Fibroblast of lung (primary cell): ENCODE measurements around the gene KLK7. TPM values are rescaled to one million over a fixed set of nuclear protein-coding genes. Genes with fewer than 3 reads are reported as not detected.

Experiments used
- DNase-seq, 2 donors: peaks; one replicate each; pipeline versions ENCODE4 v3.0.0 to v3.0.0-alpha.2; 2010; ENCODE audit warnings: low read depth in 2 of 2
- H2AFZ ChIP-seq: 2 replicates; pipeline ENCODE4 v1.5.1; 2012; ENCODE audit warnings: low read length, control low read depth, inconsistent platforms
- H3K27ac ChIP-seq: 2 replicates; pipeline ENCODE4 v1.5.1; 2011; ENCODE audit warnings: low read length, control low read depth; ENCODE audit not compliant: insufficient read depth
- H3K27me3 ChIP-seq: 2 replicates; pipeline ENCODE4 v1.5.1; 2011; ENCODE audit warnings: mild to moderate bottlenecking, low read length; ENCODE audit not compliant: control insufficient read depth, insufficient read depth
- H3K36me3 ChIP-seq: 2 replicates; pipeline ENCODE4 v1.5.1; 2011; ENCODE audit warnings: low read length; ENCODE audit not compliant: control insufficient read depth, insufficient read depth
- H3K4me1 ChIP-seq: 2 replicates; pipeline ENCODE4 v1.5.1; 2011; ENCODE audit warnings: low read length; ENCODE audit not compliant: control insufficient read depth, insufficient read depth; ENCODE audit errors: extremely low read depth
- H3K4me2 ChIP-seq: 2 replicates; pipeline ENCODE4 v1.5.1; 2011; ENCODE audit warnings: low read length, control low read depth; ENCODE audit not compliant: insufficient read depth; ENCODE audit errors: extremely low read depth
- H3K4me3 ChIP-seq, 4 experiments: fragments of 200-600 bp in 1 of 4; sonication (generic) in 1 of 4; replicated peaks in 1 of 4; 2 replicates each; pipeline ENCODE4 v1.5.1; 2011 to 2016; ENCODE audit warnings: low read length in 4 of 4, low read depth in 3 of 4, mild to moderate bottlenecking in 3 of 4, control low read depth in 2 of 4, inconsistent platforms in 1 of 4, mixed read lengths in 1 of 4; ENCODE audit not compliant: insufficient read depth in 1 of 4; ENCODE audit errors: control extremely low read depth in 1 of 4
- H3K79me2 ChIP-seq: 2 replicates; pipeline ENCODE4 v1.5.1; 2012; ENCODE audit warnings: mild to moderate bottlenecking, low read length, inconsistent platforms; ENCODE audit not compliant: control insufficient read depth, insufficient read depth
- H3K9ac ChIP-seq: 2 replicates; pipeline ENCODE4 v1.5.1; 2011; ENCODE audit warnings: mild to moderate bottlenecking, low read length, control low read depth; ENCODE audit not compliant: insufficient read depth
- H3K9me3 ChIP-seq: 2 replicates; pipeline ENCODE4 v1.5.1; 2012; ENCODE audit warnings: low read depth, low read length; ENCODE audit not compliant: control insufficient read depth, insufficient read depth
- H4K20me1 ChIP-seq: 2 replicates; pipeline ENCODE4 v1.5.1; 2011; ENCODE audit warnings: low read length; ENCODE audit not compliant: control insufficient read depth, insufficient read depth; ENCODE audit errors: extremely low read depth
- CTCF ChIP-seq, 2 donors: IDR thresholded peaks in 1 of 2; conservative IDR thresholded peaks in 1 of 2; 1 replicate in 1 of 2; 2 replicates in 1 of 2; pipeline ENCODE4 v1.5.1; 2011 to 2012; ENCODE audit warnings: low read length in 2 of 2, control low read depth in 1 of 2, inconsistent platforms in 1 of 2, low read depth in 1 of 2, mild to moderate bottlenecking in 1 of 2
- EZH2 ChIP-seq: IDR thresholded peaks from 2 replicates; pipeline ENCODE4 v1.5.1; 2012; ENCODE audit warnings: low read length, control low read depth, mild to moderate bottlenecking; ENCODE audit errors: missing control alignments
- polyA plus RNA-seq, 2 donors: library from polyadenylated mRNA; depleted of rRNA in 1 of 2; stranded (reverse) in 1 of 2; unstranded in 1 of 2; fragments of >200 nt; gene quantifications; 2 replicates each; pipeline ENCODE4 v1.2.1, GENCODE V29; 2011 to 2012; ENCODE audit warnings: missing spikeins in 1 of 2
- total RNA-seq: library from RNA; depleted of rRNA; stranded (reverse); fragments of >200 nt; gene quantifications from 2 replicates; pipeline ENCODE4 v1.2.1, GENCODE V29; 2014

The KLK7 gene
- total and polyA plus RNA-seq, 2 donors (not counting 1 experiment from before 2014, with no cell fraction given): not detected

DNA sequence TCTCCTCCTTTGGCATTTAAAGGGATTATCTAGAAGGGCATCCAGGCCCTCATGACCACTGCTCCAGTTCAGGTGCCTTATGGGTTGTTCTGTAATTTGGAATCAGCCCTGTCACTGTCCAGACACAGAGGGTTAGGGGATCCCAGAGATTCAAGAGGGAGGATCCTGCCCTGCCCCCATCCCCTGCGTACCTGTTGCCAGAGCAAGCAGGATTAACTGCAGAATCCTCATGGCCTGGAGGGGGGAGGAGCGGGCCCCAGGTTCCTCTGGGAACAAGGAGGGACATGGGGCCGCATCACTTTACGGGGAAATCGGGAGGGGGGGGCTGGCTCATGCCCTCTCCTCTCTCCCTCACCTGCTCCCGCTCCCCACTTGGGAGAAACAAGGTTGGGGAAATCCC is 41.7 kb upstream of the KLK7 start:
- H3K27me3 ChIP-seq: no peaks in the 10 kb centered on the region

GRCh38 chr19:51024924-51025323 is 41.2 kb upstream of the KLK7 start:
- no peak for DNase-seq
- no peaks in the 10 kb centered on the region for H3K27me3 ChIP-seq

More for the DNA sequence above, 41.7 kb upstream of the KLK7 start:
- no peaks in the 10 kb centered on the region for H3K79me2 ChIP-seq
- DNase-seq: no peak
- no peaks in the 10 kb centered on the region for H4K20me1 ChIP-seq
- no peaks in the 10 kb centered on the region for H3K36me3 ChIP-seq
- H3K4me1 ChIP-seq: no peaks in the 10 kb centered on the region
- no peak overlapping the region for H3K4me2 ChIP-seq
- H3K9me3 ChIP-seq: no peaks in the 10 kb centered on the region
- H2AFZ ChIP-seq: no peak overlapping the region
- H3K27ac ChIP-seq: no peak overlapping the region
- H3K9ac ChIP-seq: no peak overlapping the region
- no peak for TF ChIP-seq CTCF (conservative IDR thresholded peaks at IDR 0.05 in 1 of 2, IDR thresholded peaks at IDR 0.05 in 1 of 2; ENCODE audit: low read depth in 1 of 2, low read length in 2 of 2)
- TF ChIP-seq EZH2: no peak
- no peak overlapping the region for H3K4me3 ChIP-seq

DNA sequence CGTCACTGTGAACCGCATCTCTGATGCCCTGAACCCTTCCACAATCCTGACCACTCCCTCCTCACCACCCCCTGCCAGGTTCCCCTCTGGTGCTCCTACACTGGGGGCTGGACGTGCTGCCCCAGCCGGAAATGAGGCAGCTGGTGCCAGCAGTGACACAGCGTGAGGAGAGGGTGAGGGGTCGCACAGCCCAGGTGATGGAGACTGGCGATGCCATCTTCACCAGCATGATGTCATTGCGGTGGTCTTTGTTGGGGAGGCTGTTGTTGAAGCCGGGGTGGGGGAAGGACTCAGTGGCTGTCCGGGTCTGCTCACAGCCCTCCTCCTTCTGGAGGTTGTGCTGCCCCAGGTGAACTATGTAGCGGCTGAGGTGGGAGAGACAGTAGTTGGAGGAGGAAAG is 40.2 kb upstream of the KLK7 start:
- Histone ChIP-seq H4K20me1 (no peaks in the 10 kb centered on the region), H3K79me2 (no peaks in the 10 kb centered on the region), H3K9ac (no peak overlapping the region), H3K9me3 (no peaks in the 10 kb centered on the region), H3K4me1 (no peaks in the 10 kb centered on the region), H2AFZ (no peak overlapping the region), H3K36me3 (no peaks in the 10 kb centered on the region), H3K27me3 (no peaks in the 10 kb centered on the region), H3K4me3 (no peak overlapping the region), H3K4me2 (no peak overlapping the region), H3K27ac (no peak overlapping the region)
- no peak for TF ChIP-seq CTCF (conservative IDR thresholded peaks at IDR 0.05 in 1 of 2, IDR thresholded peaks at IDR 0.05 in 1 of 2; ENCODE audit: low read depth in 1 of 2, low read length in 2 of 2)
- no peak for TF ChIP-seq EZH2
- DNase-seq: no peak

More at GRCh38 chr19:51024924-51025323, 41.2 kb upstream of the KLK7 start:
- H3K79me2 ChIP-seq: no peaks in the 10 kb centered on the region
- H3K9ac ChIP-seq: no peak overlapping the region
- H2AFZ ChIP-seq: no peak overlapping the region
- H3K4me1 ChIP-seq: no peaks in the 10 kb centered on the region
- H3K27ac ChIP-seq: no peak overlapping the region
- H3K4me3 ChIP-seq: no peak overlapping the region
- TF ChIP-seq CTCF (conservative IDR thresholded peaks at IDR 0.05 in 1 of 2, IDR thresholded peaks at IDR 0.05 in 1 of 2; ENCODE audit: low read depth in 1 of 2, low read length in 2 of 2) (no peak), EZH2 (no peak)
- H4K20me1 ChIP-seq: no peaks in the 10 kb centered on the region
- H3K9me3 ChIP-seq: no peaks in the 10 kb centered on the region
- no peaks in the 10 kb centered on the region for H3K36me3 ChIP-seq
- no peak overlapping the region for H3K4me2 ChIP-seq
